ENCODE measurements around the gene CTSC. TPM values are rescaled to one million over a fixed set of nuclear protein-coding genes. Genes with fewer than 3 reads are reported as not detected.

CTSC gene
- total and polyA plus RNA-seq, 4 donors = 36.3 to 124 (median 57.8) TPM

GRCh38 chr11:88340366-88340935 lies 2.9 kb upstream of the CTSC start:
- Histone ChIP-seq H3K9me3 (ENCODE audit: control insufficient read depth, insufficient read depth, low read length) (no peaks in the 10 kb centered on the region), H3K36me3 (ENCODE audit: control insufficient read depth, insufficient read depth, low read length) (no peaks in the 10 kb centered on the region), H3K4me3 (ENCODE audit: low read depth, low read length) (no peak overlapping the region), H3K27ac (ENCODE audit: low read depth, low read length) (no peak overlapping the region), H3K4me1 (ENCODE audit: control insufficient read depth, insufficient read depth, low read length) (peaks cover 4% of the 10 kb centered on the region), H3K27me3 (ENCODE audit: control insufficient read depth, insufficient read depth, low read length) (peaks cover 11% of the 10 kb centered on the region)
- DNase-seq (ENCODE audit: low read depth in 4 of 6, low spot score in 6 of 6) = no peak
- no CpG with 5 or more reads among the region's 3 CpGs for WGBS (ENCODE audit: insufficient coverage)

GRCh38 chr11:88337987-88338668 lies 592 bp upstream of the CTSC start:
- H3K4me3 ChIP-seq (ENCODE audit: low read depth, low read length) = peak overlapping the region; percentile 96
- H3K27ac ChIP-seq (ENCODE audit: low read depth, low read length) = peak overlapping the region; percentile 64
- H3K4me1 ChIP-seq (ENCODE audit: control insufficient read depth, insufficient read depth, low read length) = peaks cover 4% of the 10 kb centered on the region
- peaks cover 11% of the 10 kb centered on the region for H3K27me3 ChIP-seq (ENCODE audit: control insufficient read depth, insufficient read depth, low read length)
- H3K36me3 ChIP-seq (ENCODE audit: control insufficient read depth, insufficient read depth, low read length) = no peaks in the 10 kb centered on the region
- WGBS (ENCODE audit: insufficient coverage) = 15% methylated on average over 7 of the region's 15 CpGs
- DNase-seq (ENCODE audit: low read depth in 4 of 6, low spot score in 6 of 6) = peak in 3 of 6 donors; percentile 22 to 38 (median 22)
- no peaks in the 10 kb centered on the region for H3K9me3 ChIP-seq (ENCODE audit: control insufficient read depth, insufficient read depth, low read length)

- no peaks in the 10 kb centered on the region for H3K9me3 ChIP-seq (ENCODE audit: control insufficient read depth, insufficient read depth, low read length)
- no peak overlapping the region for H3K27ac ChIP-seq (ENCODE audit: low read depth, low read length)
- H3K4me3 ChIP-seq (ENCODE audit: low read depth, low read length) = no peak overlapping the region
- H3K4me1 ChIP-seq (ENCODE audit: control insufficient read depth, insufficient read depth, low read length) = peaks cover 4% of the 10 kb centered on the region
- no peaks in the 10 kb centered on the region for H3K36me3 ChIP-seq (ENCODE audit: control insufficient read depth, insufficient read depth, low read length)
- H3K27me3 ChIP-seq (ENCODE audit: control insufficient read depth, insufficient read depth, low read length) = peaks cover 10% of the 10 kb centered on the region
- DNase-seq (ENCODE audit: low read depth in 4 of 6, low spot score in 6 of 6) = no peak
- no CpG with 5 or more reads among the region's 4 CpGs for WGBS (ENCODE audit: insufficient coverage)
These were observed 2.3 kb downstream of the CTSC start for GRCh38 chr11:88335284-88335683.

- no peaks in the 10 kb centered on the region for H3K36me3 ChIP-seq (ENCODE audit: control insufficient read depth, insufficient read depth, low read length)
- no peak overlapping the region for H3K4me3 ChIP-seq (ENCODE audit: low read depth, low read length)
- peaks cover 4% of the 10 kb centered on the region for H3K4me1 ChIP-seq (ENCODE audit: control insufficient read depth, insufficient read depth, low read length)
- DNase-seq (ENCODE audit: low read depth in 4 of 6, low spot score in 6 of 6) = no peak
- peaks cover 10% of the 10 kb centered on the region for H3K27me3 ChIP-seq (ENCODE audit: control insufficient read depth, insufficient read depth, low read length)
- no peaks in the 10 kb centered on the region for H3K9me3 ChIP-seq (ENCODE audit: control insufficient read depth, insufficient read depth, low read length)
- no peak overlapping the region for H3K27ac ChIP-seq (ENCODE audit: low read depth, low read length)
- no CpG with 5 or more reads among the region's 2 CpGs for WGBS (ENCODE audit: insufficient coverage)
These were observed 3.7 kb downstream of the CTSC start for GRCh38 chr11:88333862-88334261.

GRCh38 chr11:88332851-88333250 lies 4.7 kb downstream of the CTSC start:
- Histone ChIP-seq H3K36me3 (ENCODE audit: control insufficient read depth, insufficient read depth, low read length) (no peaks in the 10 kb centered on the region), H3K27ac (ENCODE audit: low read depth, low read length) (no peak overlapping the region), H3K4me3 (ENCODE audit: low read depth, low read length) (no peak overlapping the region), H3K27me3 (ENCODE audit: control insufficient read depth, insufficient read depth, low read length) (peaks cover 6% of the 10 kb centered on the region), H3K9me3 (ENCODE audit: control insufficient read depth, insufficient read depth, low read length) (no peaks in the 10 kb centered on the region), H3K4me1 (ENCODE audit: control insufficient read depth, insufficient read depth, low read length) (peaks cover 4% of the 10 kb centered on the region)
- WGBS (ENCODE audit: insufficient coverage) = no CpG with 5 or more reads among the region's 1 CpG
- no peak for DNase-seq (ENCODE audit: low read depth in 4 of 6, low spot score in 6 of 6)

- 91% methylated on average over 4 of the region's 5 CpGs for WGBS (ENCODE audit: insufficient coverage)
These were observed 6.6 kb downstream of the CTSC start for GRCh38 chr11:88330826-88331428.

GRCh38 chr11:88329563-88330250 lies 7.8 kb downstream of the CTSC start:
- Histone ChIP-seq H3K27me3 (ENCODE audit: control insufficient read depth, insufficient read depth, low read length) (no peaks in the 10 kb centered on the region), H3K4me1 (ENCODE audit: control insufficient read depth, insufficient read depth, low read length) (no peaks in the 10 kb centered on the region), H3K9me3 (ENCODE audit: control insufficient read depth, insufficient read depth, low read length) (no peaks in the 10 kb centered on the region), H3K36me3 (ENCODE audit: control insufficient read depth, insufficient read depth, low read length) (no peaks in the 10 kb centered on the region), H3K27ac (ENCODE audit: low read depth, low read length) (no peak overlapping the region), H3K4me3 (ENCODE audit: low read depth, low read length) (no peak overlapping the region)
- 90% methylated on average over 2 of the region's 8 CpGs for WGBS (ENCODE audit: insufficient coverage)
- DNase-seq (ENCODE audit: low read depth in 4 of 6, low spot score in 6 of 6) = no peak

More at GRCh38 chr11:88330826-88331428, 6.6 kb downstream of the CTSC start:
- Histone ChIP-seq H3K9me3 (ENCODE audit: control insufficient read depth, insufficient read depth, low read length) (no peaks in the 10 kb centered on the region), H3K27me3 (ENCODE audit: control insufficient read depth, insufficient read depth, low read length) (no peaks in the 10 kb centered on the region), H3K27ac (ENCODE audit: low read depth, low read length) (no peak overlapping the region), H3K36me3 (ENCODE audit: control insufficient read depth, insufficient read depth, low read length) (no peaks in the 10 kb centered on the region), H3K4me3 (ENCODE audit: low read depth, low read length) (no peak overlapping the region), H3K4me1 (ENCODE audit: control insufficient read depth, insufficient read depth, low read length) (no peaks in the 10 kb centered on the region)
- no peak for DNase-seq (ENCODE audit: low read depth in 4 of 6, low spot score in 6 of 6)

GRCh38 chr11:88327462-88328143 lies 9.9 kb downstream of the CTSC start:
- WGBS (ENCODE audit: insufficient coverage) = no CpG with 5 or more reads among the region's 3 CpGs
- DNase-seq (ENCODE audit: low read depth in 4 of 6, low spot score in 6 of 6) = no peak
- Histone ChIP-seq H3K4me1 (ENCODE audit: control insufficient read depth, insufficient read depth, low read length) (no peaks in the 10 kb centered on the region), H3K27ac (ENCODE audit: low read depth, low read length) (no peak overlapping the region), H3K4me3 (ENCODE audit: low read depth, low read length) (no peak overlapping the region), H3K9me3 (ENCODE audit: control insufficient read depth, insufficient read depth, low read length) (no peaks in the 10 kb centered on the region), H3K36me3 (ENCODE audit: control insufficient read depth, insufficient read depth, low read length) (no peaks in the 10 kb centered on the region), H3K27me3 (ENCODE audit: control insufficient read depth, insufficient read depth, low read length) (no peaks in the 10 kb centered on the region)

- H3K4me1 ChIP-seq (ENCODE audit: control insufficient read depth, insufficient read depth, low read length) = no peaks in the 10 kb centered on the region
- H3K27ac ChIP-seq (ENCODE audit: low read depth, low read length) = no peak overlapping the region
- WGBS (ENCODE audit: insufficient coverage) = no CpG with 5 or more reads among the region's 2 CpGs
- no peak for DNase-seq (ENCODE audit: low read depth in 4 of 6, low spot score in 6 of 6)
- H3K36me3 ChIP-seq (ENCODE audit: control insufficient read depth, insufficient read depth, low read length) = no peaks in the 10 kb centered on the region
- H3K4me3 ChIP-seq (ENCODE audit: low read depth, low read length) = no peak overlapping the region
- no peaks in the 10 kb centered on the region for H3K9me3 ChIP-seq (ENCODE audit: control insufficient read depth, insufficient read depth, low read length)
- no peaks in the 10 kb centered on the region for H3K27me3 ChIP-seq (ENCODE audit: control insufficient read depth, insufficient read depth, low read length)
These were observed 10.5 kb downstream of the CTSC start for GRCh38 chr11:88327061-88327460.
